H9 (cell line): ENCODE measurements around the gene GRIK4. TPM values are rescaled to one million over a fixed set of nuclear protein-coding genes. Genes with fewer than 3 reads are reported as not detected.

ENCODE experiments used
- DNase-seq: peaks from one replicate; pipeline ENCODE4 v3.0.0-alpha.2; 2017
- H2AFZ ChIP-seq: one replicate; pipeline ENCODE4 v1.6.1; 2013; ENCODE audit warnings: mild to moderate bottlenecking, low read length, control low read depth, moderate library complexity
- H2AK5ac ChIP-seq: 2 replicates; pipeline ENCODE4 v1.6.1; 2013; ENCODE audit warnings: low read length, control low read depth, mixed read lengths; ENCODE audit not compliant: insufficient read length
- H2BK120ac ChIP-seq: one replicate; pipeline ENCODE4 v1.6.1; 2013; ENCODE audit warnings: low read depth, mild to moderate bottlenecking, low read length, control low read depth, inconsistent platforms; ENCODE audit not compliant: poor library complexity, severe bottlenecking
- H2BK12ac ChIP-seq: 2 replicates; pipeline ENCODE4 v1.6.1; 2013; ENCODE audit warnings: low read length, control low read depth, mixed read lengths, low read depth; ENCODE audit not compliant: insufficient read length
- H2BK15ac ChIP-seq: 2 replicates; pipeline ENCODE4 v1.6.1; 2013; ENCODE audit warnings: low read depth, low read length, control low read depth
- H2BK20ac ChIP-seq: one replicate; pipeline ENCODE4 v1.6.1; 2013; ENCODE audit warnings: low read depth, mild to moderate bottlenecking, low read length, control low read depth, inconsistent platforms; ENCODE audit not compliant: poor library complexity, severe bottlenecking
- H2BK5ac ChIP-seq: 2 replicates; pipeline ENCODE4 v1.6.1; 2013; ENCODE audit warnings: low read length, control low read depth, mixed read lengths; ENCODE audit not compliant: insufficient read length
- H3K14ac ChIP-seq: 2 replicates; pipeline ENCODE4 v1.6.1; 2013; ENCODE audit warnings: low read length, control low read depth; ENCODE audit not compliant: insufficient read depth
- H3K18ac ChIP-seq: 2 replicates; pipeline ENCODE4 v1.6.1; 2013; ENCODE audit warnings: low read depth, mild to moderate bottlenecking, mixed read lengths, low read length, control low read depth; ENCODE audit not compliant: insufficient read length
- H3K23ac ChIP-seq: 2 replicates; pipeline ENCODE4 v1.6.1; 2013; ENCODE audit warnings: low read length, control low read depth, mixed read lengths, low read depth; ENCODE audit not compliant: insufficient read length
- H3K23me2 ChIP-seq: 2 replicates; pipeline ENCODE4 v1.6.1; 2013; ENCODE audit warnings: low read depth, mild to moderate bottlenecking, mixed read lengths, low read length, control low read depth; ENCODE audit not compliant: insufficient read length, poor library complexity, severe bottlenecking
- H3K27ac ChIP-seq: 2 replicates; pipeline ENCODE4 v1.5.1; 2013; ENCODE audit warnings: low read length, control low read depth, mixed read lengths, low read depth; ENCODE audit not compliant: insufficient read length
- H3K27me3 ChIP-seq: 2 replicates; pipeline ENCODE4 v1.6.1; 2013; ENCODE audit warnings: low read length, control low read depth, inconsistent platforms; ENCODE audit not compliant: insufficient read depth
- H3K4ac ChIP-seq: 2 replicates; pipeline ENCODE4 v1.6.1; 2013; ENCODE audit warnings: low read depth, mild to moderate bottlenecking, control low read depth, inconsistent platforms, low read length, moderate library complexity
- H3K4me1 ChIP-seq: 2 replicates; pipeline ENCODE4 v1.6.1; 2013; ENCODE audit warnings: low read length, control low read depth, inconsistent platforms; ENCODE audit not compliant: insufficient read depth
- H3K4me2 ChIP-seq: 2 replicates; pipeline ENCODE4 v1.6.1; 2013; ENCODE audit warnings: low read length, control low read depth, mixed read lengths; ENCODE audit not compliant: insufficient read length, insufficient read depth
- H3K56ac ChIP-seq: 2 replicates; pipeline ENCODE4 v1.6.1; 2013; ENCODE audit warnings: low read depth, mild to moderate bottlenecking, mixed read lengths, low read length, control low read depth; ENCODE audit not compliant: insufficient read length
- H3K79me1 ChIP-seq: 2 replicates; pipeline ENCODE4 v1.6.1; 2013; ENCODE audit warnings: low read depth, mild to moderate bottlenecking, moderate library complexity, low read length, control low read depth, inconsistent platforms; ENCODE audit not compliant: insufficient read depth, poor library complexity, severe bottlenecking
- H3K79me2 ChIP-seq: 2 replicates; pipeline ENCODE4 v1.6.1; 2013; ENCODE audit warnings: low read length, control low read depth, inconsistent platforms; ENCODE audit not compliant: insufficient read depth
- H3K9ac ChIP-seq: 2 replicates; pipeline ENCODE4 v1.6.1; 2013; ENCODE audit warnings: low read length, control low read depth, mixed read lengths; ENCODE audit not compliant: insufficient read length; ENCODE audit errors: extremely low read depth
- H3K9me3 ChIP-seq: one replicate; pipeline ENCODE4 v1.6.1; 2013; ENCODE audit warnings: low read depth, low read length, inconsistent platforms; ENCODE audit not compliant: control insufficient read depth
- H3T11ph ChIP-seq: one replicate; pipeline ENCODE4 v1.6.1; 2013; ENCODE audit warnings: mild to moderate bottlenecking, low read length, control low read depth, inconsistent platforms
- H4K20me1 ChIP-seq: one replicate; pipeline ENCODE4 v1.6.1; 2013; ENCODE audit not compliant: control insufficient read depth, insufficient read length, insufficient read depth
- H4K5ac ChIP-seq: 2 replicates; pipeline ENCODE4 v1.6.1; 2013; ENCODE audit warnings: low read depth, mild to moderate bottlenecking, mixed read lengths, low read length, control low read depth; ENCODE audit not compliant: insufficient read length
- H4K8ac ChIP-seq: replicated peaks from 2 replicates; pipeline ENCODE4 v1.6.1; 2013; ENCODE audit warnings: low read length, control low read depth, mixed read lengths, low read depth; ENCODE audit not compliant: insufficient read length
- H4K91ac ChIP-seq: 2 replicates; pipeline ENCODE4 v1.6.1; 2013; ENCODE audit warnings: low read depth, mild to moderate bottlenecking, moderate library complexity, mixed read lengths, low read length, control low read depth; ENCODE audit not compliant: insufficient read length
- H3K27ac Mint-ChIP-seq, 3 experiments: 2 replicates in 2 of 3; 3 replicates in 1 of 3; pipeline ENCODE4 v1.8.0; 2020 to 2021; ENCODE audit warnings: mixed read lengths in 3 of 3, mild to moderate bottlenecking in 1 of 3, moderate library complexity in 1 of 3
- H3K27me3 Mint-ChIP-seq: 2 replicates; pipeline ENCODE4 v1.8.0; 2021; ENCODE audit warnings: low read depth, mild to moderate bottlenecking, moderate library complexity, mixed read lengths
- H3K36me3 Mint-ChIP-seq, 3 experiments: 2 replicates in 2 of 3; 3 replicates in 1 of 3; pipeline ENCODE4 v1.8.0; 2020 to 2021; ENCODE audit warnings: low read depth in 3 of 3, mixed read lengths in 3 of 3; ENCODE audit not compliant: insufficient read depth in 1 of 3
- H3K4me1 Mint-ChIP-seq, 2 experiments: 2 replicates each; pipeline ENCODE4 v1.8.0; 2020; ENCODE audit warnings: mixed read lengths in 2 of 2
- H3K4me3 Mint-ChIP-seq, 2 experiments: 2 replicates in 1 of 2; 3 replicates in 1 of 2; pipeline ENCODE4 v1.8.0; 2020 to 2021; ENCODE audit warnings: mild to moderate bottlenecking in 2 of 2, mixed read lengths in 2 of 2, moderate library complexity in 1 of 2
- H3K9me3 Mint-ChIP-seq, 2 experiments: 2 replicates in 1 of 2; 3 replicates in 1 of 2; pipeline ENCODE4 v1.8.0; 2020; ENCODE audit warnings: mild to moderate bottlenecking in 2 of 2, mixed read lengths in 2 of 2, moderate library complexity in 1 of 2
- CTCF ChIP-seq: fragments of 200-600 bp; sonication (generic); conservative IDR thresholded peaks from 3 replicates; pipeline ENCODE4 v1.8.0; 2021; ENCODE audit warnings: antibody characterized with exemption, mild to moderate bottlenecking
- WGBS: extraction: QIAGEN DNeasy Blood & Tissue Kit; methylation state at CpG from one replicate; pipeline ENCODE4 v1.1.7; 2013; ENCODE audit warnings: missing lambda C conversion rate, low lambda C conversion rate, mixed read lengths; ENCODE audit not compliant: insufficient read length; ENCODE audit errors: extremely low coverage; 5-methylcytosine and 5-hydroxymethylcytosine counted together
- total RNA-seq: library from RNA; stranded (reverse); gene quantifications from 2 replicates; pipeline ENCODE4 v1.2.1, GENCODE V29; 2021

The GRIK4 gene
- total RNA-seq, 1 experiment from 2014 or later, result 2.3 TPM

DNA sequence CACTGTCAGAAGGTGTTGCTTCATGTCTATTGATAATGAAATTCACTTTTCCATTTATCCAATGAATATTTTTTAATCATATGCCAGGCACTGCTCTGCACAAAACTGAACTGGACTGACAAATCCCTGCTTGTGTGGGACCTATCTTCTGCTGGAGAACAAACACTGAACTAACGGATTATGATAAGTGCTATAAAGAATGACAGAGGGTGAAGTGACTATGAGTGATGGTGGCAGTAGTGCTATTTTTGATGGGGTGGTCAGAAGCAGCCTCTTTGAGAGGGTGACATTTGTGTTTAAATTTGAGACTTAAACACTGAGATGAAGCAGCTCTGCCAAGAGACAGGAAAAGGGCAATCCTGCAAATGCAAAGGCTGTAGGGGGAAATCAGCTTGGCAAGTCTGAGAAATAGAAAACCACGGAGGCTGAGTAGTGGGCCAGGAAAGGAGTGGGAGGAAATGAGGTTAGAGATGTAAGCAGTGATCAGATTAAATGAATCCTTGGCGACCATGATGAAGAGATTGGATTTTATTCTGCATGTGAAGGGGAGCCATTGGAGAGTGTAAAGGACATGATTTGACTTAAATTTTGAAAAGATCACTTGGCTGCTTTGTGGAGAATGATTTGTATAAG lies 518.4 kb downstream of the GRIK4 start:
- Mint-ChIP-seq H3K4me1 (peaks cover 8% of the 10 kb centered on the region in 2 experiments), H3K9me3 (no peaks in the 10 kb centered on the region), H3K36me3 (no peaks in the 10 kb centered on the region), H3K27me3 (no peaks in the 10 kb centered on the region), H3K27ac (peak overlapping the region in 1 of 3 experiments; percentile 21; a peak in 2 of 7 replicates), H3K4me3 (no peak overlapping the region)
- Histone ChIP-seq H4K8ac (no peak overlapping the region), H2AFZ (no peak overlapping the region), H3T11ph (no peak overlapping the region), H2AK5ac (no peak overlapping the region), H4K20me1 (no peaks in the 10 kb centered on the region), H3K9me3 (no peaks in the 10 kb centered on the region), H3K27me3 (no peaks in the 10 kb centered on the region), H3K4me1 (no peaks in the 10 kb centered on the region), H3K18ac (no peak overlapping the region), H2BK20ac (no peak overlapping the region), H2BK120ac (no peak overlapping the region), H3K14ac (no peak overlapping the region), H3K4me2 (no peak overlapping the region), H2BK5ac (no peak overlapping the region), H3K79me2 (peaks cover 3% of the 10 kb centered on the region; the same call in 1 of the 2 replicates), H2BK15ac (no peak overlapping the region), H3K23ac (no peak overlapping the region), H2BK12ac (no peak overlapping the region), H3K9ac (no peak overlapping the region), H3K4ac (no peak overlapping the region), H3K27ac (no peak overlapping the region), H4K5ac (no peak overlapping the region), H3K56ac (no peak overlapping the region), H4K91ac (no peak overlapping the region), H3K79me1 (no peaks in the 10 kb centered on the region), H3K23me2 (no peaks in the 10 kb centered on the region)
- no CpG with 5 or more reads among the region's 3 CpGs for WGBS
- no peak for DNase-seq
- no peak for TF ChIP-seq CTCF
